ENCODE data around the gene PTPN23.

GRCh38 chr3:47416041-47416440 is 35.2 kb downstream of the PTPN23 start:
- TF ChIP-seq POLR2AphosphoS5 (IDR thresholded peaks at IDR 0.05) (peak; percentile 24 to 71 (median 46)), POLR2A (IDR thresholded peaks at IDR 0.05) (no peak)

Data from spleen (tissue), 3 donors.